IMR-90 (cell line): ENCODE data around the gene HSF2BP. TPM values are rescaled to one million over a fixed set of nuclear protein-coding genes. Genes with fewer than 3 reads are reported as not detected.

Source experiments
- ATAC-seq: fragments of 200-7000 bp; cut with Tn5 transposase; 2 replicates; pipeline ENCODE4 v1.9.1; 2020; ENCODE audit warnings: low read depth, mild to moderate bottlenecking, moderate library complexity
- BruUV-seq: library from RNA; stranded (reverse); fragments of 400-500 nt; replicated peaks from 2 replicates; lab custom pipeline; 2021; lab: Mats Ljungman, UMichigan
- CTCF ChIA-PET: fragments of 300-600 bp; formaldehyde crosslinking; extraction: SDS; loops from one replicate; lab custom pipeline; 2021; ENCODE audit warnings: antibody characterized with exemption; lab: Yijun Ruan, JAX
- POLR2A ChIA-PET: fragments of 300-600 bp; sonication (Branson Sonifier 250); formaldehyde crosslinking; loops from one replicate; lab custom pipeline; 2022; ENCODE audit warnings: antibody characterized with exemption; ENCODE audit not compliant: unreplicated experiment; lab: Charles Lee
- DNase-seq: peaks from one replicate; pipeline ENCODE4 v3.0.0; 2013
- H2AFZ ChIP-seq: replicated peaks from 2 replicates; pipeline ENCODE3; 2013; ENCODE audit warnings: low read length, mild to moderate bottlenecking; ENCODE audit not compliant: poor library complexity
- H2AK5ac ChIP-seq: 2 replicates; pipeline ENCODE4 v1.6.1; 2013; ENCODE audit warnings: low read depth, low read length, inconsistent platforms
- H2AK9ac ChIP-seq: replicated peaks from 2 replicates; pipeline ENCODE3; 2013; ENCODE audit warnings: mild to moderate bottlenecking, low read depth, low read length, moderate library complexity; ENCODE audit not compliant: poor library complexity
- H2BK120ac ChIP-seq: 2 replicates; pipeline ENCODE4 v1.6.1; 2013; ENCODE audit warnings: low read depth, low read length, inconsistent platforms
- H2BK15ac ChIP-seq: 3 replicates; pipeline ENCODE4 v1.6.1; 2013; ENCODE audit warnings: low read depth, low read length, inconsistent platforms
- H2BK20ac ChIP-seq: 2 replicates; pipeline ENCODE4 v1.6.1; 2013; ENCODE audit warnings: low read depth, mild to moderate bottlenecking, inconsistent platforms, low read length, moderate library complexity
- H2BK5ac ChIP-seq: 2 replicates; pipeline ENCODE4 v1.6.1; 2013; ENCODE audit warnings: mild to moderate bottlenecking, low read depth, low read length, inconsistent platforms; ENCODE audit not compliant: poor library complexity, severe bottlenecking
- H3K14ac ChIP-seq: replicated peaks from 2 replicates; pipeline ENCODE4 v1.6.1; 2013; ENCODE audit warnings: low read depth, low read length, inconsistent platforms
- H3K18ac ChIP-seq: 2 replicates; pipeline ENCODE4 v1.6.1; 2013; ENCODE audit warnings: low read depth, low read length, control low read depth
- H3K23ac ChIP-seq: 2 replicates; pipeline ENCODE4 v1.6.1; 2013; ENCODE audit warnings: low read depth, low read length, inconsistent platforms
- H3K27ac ChIP-seq: 2 replicates; pipeline ENCODE4 v1.5.1; 2013; ENCODE audit warnings: mild to moderate bottlenecking, control low read depth, low read length; ENCODE audit not compliant: insufficient read depth
- H3K27me3 ChIP-seq: 2 replicates; pipeline ENCODE4 v1.6.1; 2013; ENCODE audit warnings: low read length; ENCODE audit not compliant: control insufficient read depth, insufficient read depth
- H3K36me3 ChIP-seq: 2 replicates; pipeline ENCODE4 v1.6.1; 2013; ENCODE audit warnings: low read length, mixed read lengths; ENCODE audit not compliant: control insufficient read depth, insufficient read depth
- H3K4ac ChIP-seq: 2 replicates; pipeline ENCODE4 v1.6.1; 2013; ENCODE audit warnings: low read depth, low read length, inconsistent platforms
- H3K4me1 ChIP-seq: 2 replicates; pipeline ENCODE4 v1.6.1; 2013; ENCODE audit warnings: low read length, mixed read lengths; ENCODE audit not compliant: control insufficient read depth, insufficient read depth
- H3K4me2 ChIP-seq: 2 replicates; pipeline ENCODE4 v1.6.1; 2013; ENCODE audit warnings: low read depth, mild to moderate bottlenecking, control low read depth, low read length, moderate library complexity
- H3K4me3 ChIP-seq: 2 replicates; pipeline ENCODE4 v1.5.1; 2013; ENCODE audit warnings: low read depth, mild to moderate bottlenecking, control low read depth, low read length, moderate library complexity; ENCODE audit not compliant: insufficient read depth
- H3K56ac ChIP-seq: 2 replicates; pipeline ENCODE4 v1.6.1; 2013; ENCODE audit warnings: low read length, inconsistent platforms; ENCODE audit not compliant: insufficient read depth; ENCODE audit errors: extremely low read depth
- H3K79me1 ChIP-seq, 2 experiments: 2 replicates each; pipeline ENCODE4 v1.6.1; 2013; ENCODE audit warnings: low read length in 2 of 2, inconsistent platforms in 1 of 2, low read depth in 1 of 2
- H3K9ac ChIP-seq: 2 replicates; pipeline ENCODE4 v1.6.1; 2013; ENCODE audit warnings: low read depth, low read length, control low read depth
- H3K9me1 ChIP-seq: 2 replicates; pipeline ENCODE4 v1.6.1; 2013; ENCODE audit warnings: low read length, inconsistent platforms; ENCODE audit not compliant: insufficient read depth
- H3K9me3 ChIP-seq: 2 replicates; pipeline ENCODE4 v1.6.1; 2013; ENCODE audit warnings: low read length; ENCODE audit not compliant: control insufficient read depth, insufficient read depth
- H4K20me1 ChIP-seq: 2 replicates; pipeline ENCODE4 v1.6.1; 2013; ENCODE audit warnings: low read length, inconsistent platforms; ENCODE audit not compliant: insufficient read depth
- H4K5ac ChIP-seq: 2 replicates; pipeline ENCODE4 v1.6.1; 2013; ENCODE audit warnings: mild to moderate bottlenecking, low read depth, low read length, control low read depth
- H4K8ac ChIP-seq, 2 experiments: 2 replicates each; pipeline ENCODE4 v1.6.1; 2013; ENCODE audit warnings: low read depth in 2 of 2, low read length in 2 of 2, control low read depth in 1 of 2, inconsistent platforms in 1 of 2
- H4K91ac ChIP-seq: 2 replicates; pipeline ENCODE4 v1.6.1; 2013; ENCODE audit warnings: low read depth, low read length, inconsistent platforms; ENCODE audit not compliant: insufficient read depth
- CTCF ChIP-seq: conservative IDR thresholded peaks from 2 replicates; pipeline ENCODE4 v1.5.1; 2012; ENCODE audit warnings: mild to moderate bottlenecking, low read depth, low read length, improper control_type of control experiment
- MAFK ChIP-seq: IDR thresholded peaks from 2 replicates; pipeline ENCODE4 v1.6.1; 2012; ENCODE audit warnings: low read depth, low read length, improper control_type of control experiment
- MXI1 ChIP-seq: IDR thresholded peaks from 2 replicates; pipeline ENCODE4 v1.6.1; 2012; ENCODE audit warnings: low read depth, mild to moderate bottlenecking, low read length, moderate library complexity, borderline replicate concordance
- NFE2L2 ChIP-seq: fragments of 150-350 bp; IDR thresholded peaks from 2 replicates; pipeline ENCODE4 v1.6.1; 2016; ENCODE audit warnings: low read depth, mild to moderate bottlenecking, low read length
- RAD21 ChIP-seq: IDR thresholded peaks from 2 replicates; pipeline ENCODE4 v1.6.1; 2012; ENCODE audit warnings: low read length, improper control_type of control experiment
- WGBS, 2 experiments: methylation state at CpG; one replicate each; pipeline versions ENCODE4 v1.1.5 to v1.1.7; 2013; ENCODE audit warnings: missing lambda C conversion rate in 2 of 2; ENCODE audit not compliant: insufficient read length in 1 of 2; ENCODE audit errors: extremely low coverage in 2 of 2; 5-methylcytosine and 5-hydroxymethylcytosine counted together
- dilution Hi-C: fragments of 300-500 bp; cut with HindIII; formaldehyde crosslinking; loops from one replicate; pipeline ENCODE4 v1.14.3; 2018; ENCODE audit warnings: low sequenced_read_pairs; ENCODE audit not compliant: unreplicated experiment
- in situ Hi-C: fragments of 300-500 bp; cut with MboI; formaldehyde crosslinking; loops from 3 replicates; pipeline ENCODE4 v1.14.3; 2019; ENCODE audit warnings: low sequenced_read_pairs, inconsistent platforms, mixed read lengths
- intact Hi-C: fragments of 100-400 bp; cut with micrococcal nuclease; formaldehyde crosslinking; loops from 2 replicates; pipeline ENCODE4 v1.10.0; 2022
- polyA plus RNA-seq, 3 experiments: library from polyadenylated mRNA; depleted of rRNA; stranded (reverse); fragments of >200 nt; gene quantifications; 2 replicates each; pipeline ENCODE4 v1.2.3, GENCODE V29; 2012; ENCODE audit warnings: low replicate concordance in 1 of 3
- total RNA-seq: library from RNA; depleted of rRNA; stranded (reverse); fragments of >200 nt; gene quantifications from 2 replicates; pipeline ENCODE4 v1.2.3, GENCODE V29; 2012

HSF2BP gene
- total and polyA plus RNA-seq, 2 of the 4 experiments (the other 2 are of a cell fraction), result 0.87 to 0.90 TPM

- TF ChIP-seq NFE2L2 (peak; percentile 4; the same call in 1 of the 2 replicates), RAD21 (peak; percentile 15; the same call in 1 of the 2 replicates)
Measured at GRCh38 chr21:43600642-43601402, 58.5 kb downstream of the HSF2BP start (continued).

GRCh38 chr21:43599728-43600127 is 59.6 kb downstream of the HSF2BP start:
- no peak for DNase-seq
- peak overlapping the region; percentile 66 to 82 for H4K8ac ChIP-seq
- no peak overlapping the region for H3K4me3 ChIP-seq
- intact Hi-C loops (no loop called here), dilution Hi-C loops (no loop called here), in situ Hi-C loops (no loop called here)
- H2AK9ac ChIP-seq, result no peak overlapping the region
- H2AK5ac ChIP-seq, result peak overlapping the region; percentile 76
- peak overlapping the region; percentile 99 for H2BK20ac ChIP-seq
- H3K23ac ChIP-seq, result peak overlapping the region; percentile 39
- H2BK15ac ChIP-seq, result peak overlapping the region; percentile 67; the same call in 2 of the 3 replicates
- ChIA-PET POLR2A (no interaction called here), CTCF (no interaction called here)
- WGBS, 2 experiments, result no CpG with 5 or more reads among the region's 5 CpGs
- H3K14ac ChIP-seq, result peak overlapping the region; percentile 93
- H3K4ac ChIP-seq, result peak overlapping the region; percentile 97
- H3K4me1 ChIP-seq, result peaks cover 36% of the 10 kb centered on the region
- H4K20me1 ChIP-seq, result peaks cover 2% of the 10 kb centered on the region; the same call in 1 of the 2 replicates
- no TSS peak for BruUV-seq
- H3K9me1 ChIP-seq, result peaks cover 24% of the 10 kb centered on the region
- H2BK120ac ChIP-seq, result peak overlapping the region; percentile 98
- H3K27me3 ChIP-seq, result no peaks in the 10 kb centered on the region
- peaks cover 0 to 7% of the 10 kb centered on the region in 2 experiments; a peak in 1 of 4 replicates for H3K79me1 ChIP-seq
- ATAC-seq, result no peak
- no peak for TF ChIP-seq MXI1
- no peak for TF ChIP-seq CTCF
- no peak for TF ChIP-seq MAFK
- no peaks in the 10 kb centered on the region for H3K9me3 ChIP-seq
- H3K4me2 ChIP-seq, result no peak overlapping the region; the same call in 1 of the 2 replicates
- peak overlapping the region; percentile 99 for H3K18ac ChIP-seq
- H2AFZ ChIP-seq, result no peak overlapping the region
- H2BK5ac ChIP-seq, result peak overlapping the region; percentile 92
- H3K36me3 ChIP-seq, result no peaks in the 10 kb centered on the region
- peak overlapping the region; percentile 98 for H4K91ac ChIP-seq
- H3K27ac ChIP-seq, result peak overlapping the region; percentile 70
- H3K56ac ChIP-seq, result peak overlapping the region; percentile 56; the same call in 1 of the 2 replicates
- peak overlapping the region; percentile 97 for H4K5ac ChIP-seq
- peak overlapping the region; percentile 34; the same call in 1 of the 2 replicates for H3K9ac ChIP-seq
